Stomach smooth muscle (tissue), 2 donors: ENCODE data around the gene PXT1.
"Not testable (repeated sequence)": the region's sequence is repeated elsewhere in the genome, so short reads cannot be mapped to it uniquely, and the experiment has no call there.

Source experiments
- H3K27ac ChIP-seq: one replicate; pipeline ENCODE4 v1.7.0; 2013; ENCODE audit warnings: mild to moderate bottlenecking, low read length, inconsistent platforms
- H3K27me3 ChIP-seq, 2 donors: one replicate each; pipeline ENCODE4 v1.7.0; 2013; ENCODE audit warnings: low read length in 2 of 2; ENCODE audit not compliant: insufficient read depth in 2 of 2, control insufficient read depth in 1 of 2
- H3K36me3 ChIP-seq, 2 donors: one replicate each; pipeline ENCODE4 v1.7.0; 2013; ENCODE audit warnings: low read length in 2 of 2; ENCODE audit not compliant: control insufficient read depth in 2 of 2, insufficient read depth in 2 of 2
- H3K4me1 ChIP-seq: one replicate; pipeline ENCODE4 v1.7.0; 2013; ENCODE audit warnings: low read length; ENCODE audit not compliant: control insufficient read depth, insufficient read depth
- H3K4me3 ChIP-seq, 2 donors: one replicate each; pipeline ENCODE4 v1.7.0; 2013; ENCODE audit warnings: low read length in 2 of 2
- H3K9ac ChIP-seq, 2 donors: one replicate each; pipeline ENCODE4 v1.7.0; 2013; ENCODE audit warnings: low read length in 2 of 2, mild to moderate bottlenecking in 1 of 2
- H3K9me3 ChIP-seq, 2 donors: one replicate each; pipeline ENCODE4 v1.7.0; 2013; ENCODE audit warnings: low read length in 2 of 2; ENCODE audit not compliant: control insufficient read depth in 2 of 2
- donor health status: healthy.
- donor health status: Pancreatic carcinoma.

PXT1 gene, protein sequence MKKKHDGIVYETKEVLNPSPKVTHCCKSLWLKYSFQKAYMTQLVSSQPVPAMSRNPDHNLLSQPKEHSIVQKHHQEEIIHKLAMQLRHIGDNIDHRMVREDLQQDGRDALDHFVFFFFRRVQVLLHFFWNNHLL

GRCh38 chr6:36442671-36443470 is at the start of gene PXT1, which contains the start of gene KCTD20:
PXT1 (minus strand) TSS chr6:36442854; CDS start chr6:36426082, 16,772 bp downstream.
KCTD20 (plus strand) TSS chr6:36443000; CDS start chr6:36470098, 27,098 bp downstream.
- H3K9ac ChIP-seq: peak within 1 kb of the TSS; percentile 88 to 94
- no peaks in the 10 kb centered on the region for H3K27me3 ChIP-seq
- peak within 1 kb of the TSS; percentile 95 to 97 for H3K4me3 ChIP-seq
- peak within 1 kb of the TSS; percentile 96 for H3K27ac ChIP-seq
- H3K9me3 ChIP-seq: no peaks in the 10 kb centered on the region
- no peaks in the 10 kb centered on the region for H3K36me3 ChIP-seq
- peaks cover 27% of the 10 kb centered on the region for H3K4me1 ChIP-seq

- Histone ChIP-seq H3K9me3 (no peaks in the 10 kb centered on the region), H3K27ac (no peak overlapping the region), H3K9ac (no peak overlapping the region), H3K27me3 (no peaks in the 10 kb centered on the region), H3K4me3 (no peak overlapping the region), H3K36me3 (peaks cover 24 to 35% of the 10 kb centered on the region in 2 donors), H3K4me1 (peaks cover 5% of the 10 kb centered on the region)
Measured at GRCh38 chr6:36492092-36492491, 49.4 kb upstream of the PXT1 start.

DNA sequence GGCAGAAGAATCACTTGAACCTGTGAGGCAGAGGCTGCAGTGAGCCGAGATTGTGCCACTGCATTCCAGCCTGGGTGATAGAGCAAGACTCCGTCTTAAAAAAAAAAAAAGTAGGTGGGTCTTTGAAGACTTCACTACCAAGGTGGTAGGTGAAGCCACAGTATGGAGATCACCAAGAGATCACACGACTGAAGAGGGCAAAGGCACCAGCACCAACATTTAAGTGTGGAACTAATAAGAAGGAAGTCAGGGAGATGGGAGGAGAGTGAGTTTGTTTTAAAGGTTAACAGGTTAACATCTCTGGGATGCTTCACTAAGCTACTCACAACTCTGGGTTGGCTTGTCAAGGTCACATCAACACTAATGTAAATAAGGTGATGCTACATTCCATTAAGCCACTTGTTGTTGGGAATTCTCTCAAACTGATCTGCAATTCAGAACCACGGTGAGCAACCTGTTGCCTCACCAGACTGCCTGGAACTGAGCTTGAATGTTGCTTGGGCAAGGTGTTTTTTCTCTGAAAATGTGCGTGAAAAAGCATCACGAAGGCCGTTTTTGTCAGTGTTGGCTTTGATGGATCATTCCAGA is 48.8 kb upstream of the PXT1 start:
- H3K36me3 ChIP-seq: peaks cover 27 to 35% of the 10 kb centered on the region in 2 donors
- H3K9ac ChIP-seq: no peak overlapping the region
- peaks cover 5% of the 10 kb centered on the region for H3K4me1 ChIP-seq
- H3K27ac ChIP-seq: no peak overlapping the region
- H3K4me3 ChIP-seq: no peak overlapping the region
- no peaks in the 10 kb centered on the region for H3K27me3 ChIP-seq
- H3K9me3 ChIP-seq: no peaks in the 10 kb centered on the region

DNA sequence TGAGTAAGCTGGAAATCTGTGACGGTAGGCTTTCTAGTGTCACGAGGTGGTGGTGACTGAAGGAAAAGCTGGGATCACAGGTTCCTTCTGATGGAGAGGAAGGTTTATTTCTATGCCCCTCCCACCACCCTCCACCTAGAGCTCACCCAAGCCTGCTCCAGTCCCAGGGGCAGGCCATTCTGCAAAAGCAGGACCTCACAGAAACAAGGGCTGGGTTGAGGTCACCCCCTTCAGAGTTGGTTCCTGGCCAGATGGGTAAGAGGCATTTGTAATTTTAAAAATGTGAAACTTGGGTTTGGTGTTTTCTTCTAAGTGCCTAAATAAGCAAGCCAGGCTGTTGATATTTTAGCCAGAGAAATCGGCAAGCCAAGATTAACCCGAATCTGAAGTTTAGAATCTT is 46.8 kb upstream of the PXT1 start:
- H3K27me3 ChIP-seq: no peaks in the 10 kb centered on the region
- no peak overlapping the region for H3K27ac ChIP-seq
- peaks cover 23 to 31% of the 10 kb centered on the region in 2 donors for H3K36me3 ChIP-seq
- no peak overlapping the region for H3K4me3 ChIP-seq
- no peaks in the 10 kb centered on the region for H3K9me3 ChIP-seq
- no peak overlapping the region for H3K9ac ChIP-seq
- peaks cover 5% of the 10 kb centered on the region for H3K4me1 ChIP-seq

- Histone ChIP-seq H3K4me1 (peaks cover 5% of the 10 kb centered on the region), H3K4me3 (no peak overlapping the region), H3K9ac (no peak overlapping the region), H3K36me3 (peaks cover 22 to 26% of the 10 kb centered on the region in 2 donors), H3K27me3 (no peaks in the 10 kb centered on the region), H3K27ac (no peak overlapping the region), H3K9me3 (no peaks in the 10 kb centered on the region)
Measured at GRCh38 chr6:36488221-36488620, 45.6 kb upstream of the PXT1 start.

DNA sequence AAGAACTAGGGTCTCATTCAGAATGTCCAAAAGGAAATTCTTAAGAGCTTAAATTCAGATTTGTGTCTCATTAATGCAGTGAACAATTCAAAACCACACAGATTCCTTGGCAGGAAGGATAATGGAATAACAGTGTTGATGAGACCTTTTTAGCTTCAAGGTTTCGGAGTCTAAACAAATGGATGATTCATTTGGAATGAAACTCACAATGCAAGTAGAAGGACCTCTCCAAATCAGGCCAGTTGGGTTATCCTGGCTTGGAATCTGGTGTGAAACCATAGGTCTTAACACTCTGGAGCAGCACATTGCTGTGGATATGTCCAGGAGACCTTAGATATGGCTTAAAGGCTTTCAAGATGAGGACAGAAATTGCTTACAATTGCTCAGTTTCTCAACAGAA is 45.0 kb upstream of the PXT1 start:
- Histone ChIP-seq H3K27ac (no peak overlapping the region), H3K9me3 (no peaks in the 10 kb centered on the region), H3K36me3 (peaks cover 21 to 26% of the 10 kb centered on the region in 2 donors), H3K4me1 (peaks cover 5% of the 10 kb centered on the region), H3K9ac (no peak overlapping the region), H3K4me3 (no peak overlapping the region), H3K27me3 (no peaks in the 10 kb centered on the region)

DNA sequence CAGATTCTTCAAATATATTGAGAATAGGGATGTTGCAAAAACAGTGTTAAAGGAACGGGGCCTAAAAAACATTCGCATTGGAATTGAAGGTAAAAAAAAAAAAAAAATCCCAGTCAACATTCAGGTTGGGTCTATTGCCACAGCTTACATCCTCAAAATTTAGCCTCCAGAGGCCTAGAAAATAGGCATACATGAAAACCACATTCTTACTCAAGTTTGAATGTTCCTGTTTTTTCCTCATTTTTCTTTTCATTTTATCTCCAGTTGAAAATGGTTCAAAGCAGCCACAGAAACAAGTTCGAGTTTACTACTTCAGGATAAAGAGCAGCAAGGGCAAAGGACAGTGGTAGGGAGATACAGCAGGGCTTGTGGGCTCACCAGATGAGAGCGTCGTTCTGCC is 42.1 kb upstream of the PXT1 start:
- peaks cover 28 to 39% of the 10 kb centered on the region in 2 donors for H3K36me3 ChIP-seq
- H3K27me3 ChIP-seq: no peaks in the 10 kb centered on the region
- H3K4me3 ChIP-seq: no peak overlapping the region
- no peaks in the 10 kb centered on the region for H3K9me3 ChIP-seq
- H3K4me1 ChIP-seq: peaks cover 5% of the 10 kb centered on the region
- no peak overlapping the region for H3K27ac ChIP-seq
- no peak overlapping the region for H3K9ac ChIP-seq

DNA sequence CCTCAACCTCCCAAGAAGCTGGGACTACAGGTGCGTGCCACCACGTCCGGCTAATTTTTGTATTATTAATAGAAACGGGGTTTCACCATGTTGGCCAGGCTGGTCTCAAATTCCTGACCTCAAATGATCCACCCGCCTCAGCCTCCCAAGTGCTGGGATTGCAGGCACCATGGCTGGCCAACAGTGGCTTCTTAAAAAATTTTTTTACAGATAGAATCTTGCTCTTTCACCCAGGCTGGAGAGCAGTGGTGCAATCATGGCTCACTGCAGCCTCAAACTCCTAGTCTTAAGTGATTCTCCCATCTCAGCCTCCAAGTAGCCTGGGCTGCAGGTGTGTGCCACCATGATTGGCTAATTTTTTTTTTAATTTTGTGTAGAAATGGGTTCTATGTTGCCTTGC is 40.7 kb upstream of the PXT1 start:
- not testable (repeated sequence) for H3K9ac ChIP-seq, H3K27ac ChIP-seq
- peaks cover 28 to 46% of the 10 kb centered on the region in 2 donors for H3K36me3 ChIP-seq

DNA sequence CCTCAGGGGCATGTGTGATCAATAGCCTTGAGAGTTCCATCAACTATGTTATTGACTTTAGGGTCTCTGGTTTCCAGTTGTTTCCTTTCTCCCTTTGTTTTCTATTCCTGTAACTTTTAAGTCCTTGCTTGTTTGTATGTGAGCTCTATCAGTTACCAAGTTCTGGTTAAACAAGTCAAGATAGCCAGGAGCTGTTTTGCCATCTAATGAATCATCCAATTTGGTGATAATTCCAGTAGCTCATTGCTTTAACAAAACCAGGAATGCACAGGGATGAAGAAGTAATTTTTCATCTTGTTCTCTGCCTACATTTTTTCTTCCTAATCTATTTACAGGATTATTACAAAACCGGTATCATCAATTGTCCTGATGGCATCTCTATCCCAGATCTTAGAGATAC is 36.6 kb upstream of the PXT1 start:
- Histone ChIP-seq H3K9me3 (no peaks in the 10 kb centered on the region), H3K27ac (no peak overlapping the region), H3K4me3 (no peak overlapping the region), H3K27me3 (no peaks in the 10 kb centered on the region), H3K36me3 (peaks cover 11 to 20% of the 10 kb centered on the region in 2 donors), H3K4me1 (no peaks in the 10 kb centered on the region), H3K9ac (no peak overlapping the region)

More for the DNA sequence above, 40.7 kb upstream of the PXT1 start:
- H3K9me3 ChIP-seq, H3K4me3 ChIP-seq, H3K4me1 ChIP-seq, H3K27me3 ChIP-seq: not testable (repeated sequence)

DNA sequence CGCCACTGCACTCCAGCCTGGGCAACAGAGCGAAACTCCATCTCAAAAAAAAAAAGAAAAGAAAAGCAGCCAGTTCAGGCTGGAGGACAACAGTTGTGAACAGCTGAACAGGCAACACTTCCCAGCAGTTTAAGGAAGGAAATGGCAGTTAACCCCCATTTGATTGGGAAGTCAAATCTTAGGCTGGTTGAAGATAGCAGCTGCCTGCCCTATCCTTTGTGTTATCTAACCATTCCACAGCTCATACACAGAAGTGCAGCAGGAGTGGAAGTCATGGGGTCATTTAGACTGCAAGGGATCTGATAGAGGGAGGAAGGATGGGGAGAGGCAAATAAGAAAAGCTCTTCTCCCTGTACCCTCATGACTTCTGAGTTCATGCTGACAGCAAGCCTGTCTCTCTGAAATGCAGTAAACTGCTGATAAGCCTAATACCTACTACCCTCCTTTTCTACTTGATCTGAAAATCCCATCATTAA is 35.4 kb upstream of the PXT1 start:
- H3K9ac ChIP-seq: no peak overlapping the region
- peaks cover 11 to 20% of the 10 kb centered on the region in 2 donors for H3K36me3 ChIP-seq
- no peaks in the 10 kb centered on the region for H3K27me3 ChIP-seq
- no peak overlapping the region for H3K4me3 ChIP-seq
- H3K9me3 ChIP-seq: no peaks in the 10 kb centered on the region
- no peak overlapping the region for H3K27ac ChIP-seq
- no peaks in the 10 kb centered on the region for H3K4me1 ChIP-seq
